ENCODE measurements around the gene ATRN. TPM values are rescaled to one million over a fixed set of nuclear protein-coding genes. Genes with fewer than 3 reads are reported as not detected.

ATRN gene
- total and polyA plus RNA-seq, 7 donors = 1.2 to 16.1 (median 11.4) TPM

DNA sequence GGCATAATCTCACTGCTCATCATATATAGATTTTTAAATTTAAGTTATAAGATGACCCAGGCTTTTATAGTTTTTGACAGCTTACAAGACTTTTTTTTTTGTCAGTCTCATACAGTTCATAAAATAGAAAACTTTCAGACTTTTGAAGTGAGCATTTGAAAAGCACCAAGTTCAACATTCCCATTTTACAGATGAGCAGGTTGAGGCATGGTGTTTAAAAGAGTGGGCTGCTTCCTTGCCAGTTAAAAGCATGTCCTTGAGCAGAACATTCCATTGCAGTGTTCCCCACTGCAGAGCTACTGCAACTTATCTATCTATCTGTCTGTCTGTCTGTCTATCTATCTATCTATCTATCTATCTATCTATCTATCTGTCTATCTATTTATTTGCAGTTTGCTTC lies 105.5 kb downstream of the ATRN start:
- TF ChIP-seq CTCF (IDR thresholded peaks at IDR 0.05) (no peak), POLR2AphosphoS5 (IDR thresholded peaks at IDR 0.05) (no peak), POLR2A (IDR thresholded peaks at IDR 0.05) (no peak), EP300 (IDR thresholded peaks at IDR 0.05) (no peak)
- intact Hi-C loops (cut with DNase I) = no loop called here
- DNase-seq = no peak
- H3K4me3 ChIP-seq = no peak overlapping the region
- no peaks in the 10 kb centered on the region for H3K4me1 ChIP-seq
- H3K27ac ChIP-seq = no peak overlapping the region
- H3K36me3 ChIP-seq = peaks cover 0 to 80% (median 19%) of the 10 kb centered on the region in 4 donors
- no peaks in the 10 kb centered on the region for H3K27me3 ChIP-seq
- H3K9me3 ChIP-seq = no peaks in the 10 kb centered on the region

- Histone ChIP-seq H3K4me1 (no peaks in the 10 kb centered on the region), H3K36me3 (peaks cover under 1 to 87% (median 21%) of the 10 kb centered on the region in 4 donors), H3K27me3 (no peaks in the 10 kb centered on the region), H3K27ac (no peak overlapping the region), H3K9me3 (no peaks in the 10 kb centered on the region), H3K4me3 (no peak overlapping the region)
- intact Hi-C loops (cut with DNase I) = no loop called here
- WGBS, 2 donors = 96 to 100% methylated on average over 1 of the region's 1 CpG
- TF ChIP-seq POLR2A (IDR thresholded peaks at IDR 0.05) (no peak), CTCF (IDR thresholded peaks at IDR 0.05) (no peak), EP300 (IDR thresholded peaks at IDR 0.05) (no peak), POLR2AphosphoS5 (IDR thresholded peaks at IDR 0.05) (no peak)
- no peak for DNase-seq
Measured at GRCh38 chr20:3577366-3577765, 106.5 kb downstream of the ATRN start.

GRCh38 chr20:3580412-3580811 lies 109.6 kb downstream of the ATRN start:
- Histone ChIP-seq H3K4me1 (no peaks in the 10 kb centered on the region), H3K9me3 (no peaks in the 10 kb centered on the region), H3K27me3 (no peaks in the 10 kb centered on the region), H3K36me3 (peaks cover 15 to 88% (median 28%) of the 10 kb centered on the region in 4 donors), H3K4me3 (no peak overlapping the region), H3K27ac (no peak overlapping the region)
- intact Hi-C loops (cut with DNase I) = no loop called here
- DNase-seq = no peak
- WGBS, 2 donors = 95 to 97% methylated on average over 3 of the region's 3 CpGs
- TF ChIP-seq POLR2A (IDR thresholded peaks at IDR 0.05) (no peak), CTCF (IDR thresholded peaks at IDR 0.05) (no peak), EP300 (IDR thresholded peaks at IDR 0.05) (no peak), POLR2AphosphoS5 (IDR thresholded peaks at IDR 0.05) (no peak)

DNA sequence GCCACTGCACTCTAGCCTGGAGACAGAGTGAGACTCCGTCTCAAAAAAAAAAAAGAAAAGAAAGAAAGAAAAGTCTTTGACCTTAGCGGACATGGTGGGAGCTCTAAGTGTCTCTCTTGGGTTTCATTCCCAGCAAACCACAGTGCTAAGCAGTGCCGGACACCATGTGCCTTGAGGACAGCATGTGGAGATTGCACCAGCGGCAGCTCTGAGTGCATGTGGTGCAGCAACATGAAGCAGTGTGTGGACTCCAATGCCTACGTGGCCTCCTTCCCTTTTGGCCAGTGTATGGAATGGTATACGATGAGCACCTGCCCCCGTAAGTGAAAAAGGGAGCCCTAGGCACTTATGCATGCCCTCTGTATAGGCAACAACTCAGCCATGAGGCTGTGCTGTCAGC lies 112.9 kb downstream of the ATRN start:
- Histone ChIP-seq H3K4me1 (no peaks in the 10 kb centered on the region), H3K27me3 (no peaks in the 10 kb centered on the region), H3K36me3 (peaks cover 15 to 76% (median 18%) of the 10 kb centered on the region in 4 donors), H3K9me3 (no peaks in the 10 kb centered on the region), H3K4me3 (no peak overlapping the region), H3K27ac (no peak overlapping the region)
- DNase-seq = no peak
- TF ChIP-seq POLR2AphosphoS5 (IDR thresholded peaks at IDR 0.05) (no peak), EP300 (IDR thresholded peaks at IDR 0.05) (no peak), POLR2A (IDR thresholded peaks at IDR 0.05) (no peak), CTCF (IDR thresholded peaks at IDR 0.05) (no peak)
- intact Hi-C loops (cut with DNase I) = no loop called here
- WGBS, 2 donors = 84 to 85% methylated on average over 7 of the region's 7 CpGs

DNA sequence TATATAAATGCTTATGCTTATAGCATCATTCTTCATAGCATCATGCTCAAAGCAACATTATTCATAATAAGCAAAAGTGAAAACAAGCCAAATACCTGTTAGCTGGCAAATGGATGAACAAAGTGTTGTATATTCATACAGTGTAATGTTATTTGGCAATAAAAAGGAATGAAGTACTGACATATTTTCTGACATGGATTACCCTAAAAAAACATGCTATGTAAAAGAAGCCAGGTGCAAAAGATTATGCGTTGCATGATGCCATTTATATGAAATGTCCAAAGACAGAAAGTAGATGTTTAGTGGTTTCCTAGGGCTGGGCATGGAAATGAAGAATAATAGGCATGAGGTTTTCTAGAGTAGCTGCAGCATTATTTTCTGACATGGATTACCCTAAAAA lies 115.3 kb downstream of the ATRN start:
- Histone ChIP-seq H3K27me3 (no peaks in the 10 kb centered on the region), H3K9me3 (no peaks in the 10 kb centered on the region), H3K27ac (no peak overlapping the region), H3K36me3 (peaks cover 14 to 61% (median 17%) of the 10 kb centered on the region in 4 donors), H3K4me3 (no peak overlapping the region), H3K4me1 (no peaks in the 10 kb centered on the region)
- WGBS, 2 donors = 96 to 99% methylated on average over 1 of the region's 1 CpG
- TF ChIP-seq EP300 (IDR thresholded peaks at IDR 0.05) = no peak
- TF ChIP-seq POLR2A (IDR thresholded peaks at IDR 0.05) = no peak
- DNase-seq = no peak
- intact Hi-C loops (cut with DNase I) = no loop called here

Data from sigmoid colon (tissue), 7 donors.